ENCODE measurements around the gene EIF4G1. TPM values are rescaled to one million over a fixed set of nuclear protein-coding genes. Genes with fewer than 3 reads are reported as not detected.

Gene EIF4G1
- total RNA-seq, 1 experiment from 2014 or later: 496 TPM

DNA sequence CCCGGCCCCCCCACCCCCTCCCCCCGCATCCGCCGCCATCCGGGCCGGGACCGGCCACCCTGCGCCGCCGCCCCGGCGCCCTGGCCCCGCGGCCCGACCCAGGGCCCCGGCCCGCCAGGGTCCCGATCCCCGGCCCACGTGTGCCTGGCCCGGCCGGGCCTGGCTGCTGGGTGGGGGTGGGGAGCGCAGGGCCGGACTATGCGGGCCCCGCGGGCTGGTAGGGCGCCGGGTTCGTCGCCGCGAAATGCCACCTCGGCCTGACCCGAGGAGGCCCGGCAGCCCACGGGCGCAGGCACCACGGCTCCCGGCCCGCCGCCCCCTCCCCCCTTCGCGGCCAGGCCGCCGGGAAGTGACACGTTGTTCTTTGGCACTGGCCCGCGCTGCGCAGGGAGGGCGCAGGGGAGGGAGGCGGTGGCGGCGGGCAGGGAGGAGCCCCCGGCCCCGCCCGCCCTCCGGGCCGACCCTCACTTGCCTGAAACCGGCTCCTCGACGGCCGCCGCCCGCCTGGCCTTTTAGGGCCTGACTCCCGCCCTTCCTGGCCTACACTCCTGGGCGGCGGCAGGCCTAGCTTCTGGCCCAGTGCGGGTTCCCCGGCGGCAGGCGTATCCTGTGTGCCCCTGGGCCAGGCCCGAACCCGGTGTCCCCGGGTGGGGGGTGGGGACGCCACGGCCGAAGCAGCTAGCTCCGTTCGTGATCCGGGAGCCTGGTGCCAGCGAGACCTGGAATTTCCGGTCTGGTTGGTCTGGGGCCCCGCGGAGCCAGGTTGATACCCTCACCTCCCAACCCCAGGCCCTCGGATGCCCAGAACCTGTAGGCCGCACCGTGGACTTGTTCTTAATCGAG lies 515 bp downstream of the EIF4G1 start:
- no peaks in the 10 kb centered on the region for H3K27me3 ChIP-seq (ENCODE audit: insufficient read depth, low read length)
- peak overlapping the region; percentile 87 for H3K27ac ChIP-seq (ENCODE audit: low read depth, low read length)
- ChIA-PET POLR2A (no interaction called here), CTCF (no interaction called here), RAD21 (ENCODE audit: low non-redundant PET in 1 of 2, low total read pairs in 2 of 2, uncharacterized antibody in 2 of 2, unreplicated experiment in 2 of 2) (no interaction called here)
- H3K4me2 ChIP-seq (ENCODE audit: low read length): peak overlapping the region; percentile 82
- H2AFZ ChIP-seq (ENCODE audit: low read depth, low read length, poor library complexity, severe bottlenecking): no peak overlapping the region
- ATAC-seq (peak; percentile 39), DNase-seq (ENCODE audit: low read depth, low spot score) (no peak)
- intact Hi-C loops (cut with micrococcal nuclease): loop anchor here (2.0 kb wide), 1 partner anchor 48 kb away; no protein-coding TSS in a partner anchor
- no peaks in the 10 kb centered on the region for H3K9me3 ChIP-seq (ENCODE audit: control insufficient read depth in 1 of 2, insufficient read depth in 1 of 2, low read depth in 1 of 2, low read length in 2 of 2)
- peaks cover 53% of the 10 kb centered on the region for H3K79me2 ChIP-seq (ENCODE audit: insufficient read depth, low read length)
- peaks cover 17% of the 10 kb centered on the region; the same call in 1 of the 2 replicates for H4K20me1 ChIP-seq (ENCODE audit: insufficient read depth)
- H3K9me2 ChIP-seq (ENCODE audit: insufficient read depth): no peaks in the 10 kb centered on the region
- peak overlapping the region; percentile 99 for H3K9ac ChIP-seq (ENCODE audit: low read length)
- H3K4me1 ChIP-seq (ENCODE audit: control insufficient read depth in 1 of 2, insufficient read depth in 2 of 2, low read length in 2 of 2): peaks cover 40 to 53% of the 10 kb centered on the region in 2 experiments
- H3K4me3 ChIP-seq (replicated peaks in 1 of 2; ENCODE audit: low read depth in 1 of 2, low read length in 2 of 2): peak overlapping the region; percentile 94 to 98
- peaks cover 3 to 25% of the 10 kb centered on the region in 2 experiments; a peak in 2 of 4 replicates for H3K36me3 ChIP-seq (ENCODE audit: control insufficient read depth in 1 of 2, insufficient read depth in 2 of 2, low read length in 2 of 2)
- no TSS peak for BruUV-seq (replicated peaks)
- no peak for TF ChIP-seq FOSL1 (IDR thresholded peaks at IDR 0.05; ENCODE audit: low read depth)
- TF ChIP-seq ZFX (IDR thresholded peaks at IDR 0.05): peak; percentile 95
- peak; percentile 47 for TF ChIP-seq POLR2A (IDR thresholded peaks at IDR 0.05; ENCODE audit: borderline replicate concordance, extremely low read depth, insufficient read depth, insufficient read length)
- peak; percentile 27 for TF ChIP-seq POLR2AphosphoS5 (IDR thresholded peaks at IDR 0.05; ENCODE audit: low read depth, low read length)

DNA sequence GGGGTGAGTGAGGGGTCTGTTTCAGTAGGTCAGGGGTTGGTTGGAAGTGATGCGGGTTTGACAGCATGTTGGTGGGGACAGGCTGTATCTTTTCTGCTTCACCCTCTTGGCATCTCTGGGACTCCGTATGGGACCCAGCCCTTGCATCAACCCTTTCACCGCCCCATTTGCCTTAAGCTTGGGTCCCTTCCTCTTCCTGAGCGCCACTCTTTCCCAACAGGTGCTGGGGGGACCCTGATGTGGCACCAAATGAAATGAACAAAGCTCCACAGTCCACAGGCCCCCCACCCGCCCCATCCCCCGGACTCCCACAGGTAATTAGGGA lies 1.1 kb downstream of the EIF4G1 start:
- no peaks in the 10 kb centered on the region for H3K27me3 ChIP-seq (ENCODE audit: insufficient read depth, low read length)
- H3K79me2 ChIP-seq (ENCODE audit: insufficient read depth, low read length): peaks cover 58% of the 10 kb centered on the region
- ChIA-PET CTCF (no interaction called here), POLR2A (no interaction called here), RAD21 (ENCODE audit: low non-redundant PET in 1 of 2, low total read pairs in 2 of 2, uncharacterized antibody in 2 of 2, unreplicated experiment in 2 of 2) (no interaction called here)
- intact Hi-C loops (cut with micrococcal nuclease): loop anchor here (2.0 kb wide), 1 partner anchor 47 kb away; no protein-coding TSS in a partner anchor
- DNase-seq (ENCODE audit: low read depth, low spot score) (no peak), ATAC-seq (no peak)
- peak overlapping the region; percentile 87 for H3K27ac ChIP-seq (ENCODE audit: low read depth, low read length)
- no peaks in the 10 kb centered on the region for H3K9me3 ChIP-seq (ENCODE audit: control insufficient read depth in 1 of 2, insufficient read depth in 1 of 2, low read depth in 1 of 2, low read length in 2 of 2)
- no peaks in the 10 kb centered on the region for H3K9me2 ChIP-seq (ENCODE audit: insufficient read depth)
- TF ChIP-seq JUND (IDR thresholded peaks at IDR 0.05) (no peak), YY1 (IDR thresholded peaks at IDR 0.05; ENCODE audit: extremely low read depth, insufficient replicate concordance, low read depth, low read length) (no peak), RAD21 (IDR thresholded peaks at IDR 0.05; ENCODE audit: low read depth) (no peak), EZH2 (IDR thresholded peaks at IDR 0.05) (no peak), FOSL1 (IDR thresholded peaks at IDR 0.05; ENCODE audit: low read depth) (no peak), SIN3A (IDR thresholded peaks at IDR 0.05; ENCODE audit: low read depth) (no peak), CBX3 (IDR thresholded peaks at IDR 0.05; ENCODE audit: low read depth) (no peak)
- TF ChIP-seq, protein P1, sequence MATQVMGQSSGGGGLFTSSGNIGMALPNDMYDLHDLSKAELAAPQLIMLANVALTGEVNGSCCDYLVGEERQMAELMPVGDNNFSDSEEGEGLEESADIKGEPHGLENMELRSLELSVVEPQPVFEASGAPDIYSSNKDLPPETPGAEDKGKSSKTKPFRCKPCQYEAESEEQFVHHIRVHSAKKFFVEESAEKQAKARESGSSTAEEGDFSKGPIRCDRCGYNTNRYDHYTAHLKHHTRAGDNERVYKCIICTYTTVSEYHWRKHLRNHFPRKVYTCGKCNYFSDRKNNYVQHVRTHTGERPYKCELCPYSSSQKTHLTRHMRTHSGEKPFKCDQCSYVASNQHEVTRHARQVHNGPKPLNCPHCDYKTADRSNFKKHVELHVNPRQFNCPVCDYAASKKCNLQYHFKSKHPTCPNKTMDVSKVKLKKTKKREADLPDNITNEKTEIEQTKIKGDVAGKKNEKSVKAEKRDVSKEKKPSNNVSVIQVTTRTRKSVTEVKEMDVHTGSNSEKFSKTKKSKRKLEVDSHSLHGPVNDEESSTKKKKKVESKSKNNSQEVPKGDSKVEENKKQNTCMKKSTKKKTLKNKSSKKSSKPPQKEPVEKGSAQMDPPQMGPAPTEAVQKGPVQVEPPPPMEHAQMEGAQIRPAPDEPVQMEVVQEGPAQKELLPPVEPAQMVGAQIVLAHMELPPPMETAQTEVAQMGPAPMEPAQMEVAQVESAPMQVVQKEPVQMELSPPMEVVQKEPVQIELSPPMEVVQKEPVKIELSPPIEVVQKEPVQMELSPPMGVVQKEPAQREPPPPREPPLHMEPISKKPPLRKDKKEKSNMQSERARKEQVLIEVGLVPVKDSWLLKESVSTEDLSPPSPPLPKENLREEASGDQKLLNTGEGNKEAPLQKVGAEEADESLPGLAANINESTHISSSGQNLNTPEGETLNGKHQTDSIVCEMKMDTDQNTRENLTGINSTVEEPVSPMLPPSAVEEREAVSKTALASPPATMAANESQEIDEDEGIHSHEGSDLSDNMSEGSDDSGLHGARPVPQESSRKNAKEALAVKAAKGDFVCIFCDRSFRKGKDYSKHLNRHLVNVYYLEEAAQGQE (IDR thresholded peaks at IDR 0.05; ENCODE audit: low read depth): no peak
- peaks cover 44 to 59% of the 10 kb centered on the region in 2 experiments for H3K4me1 ChIP-seq (ENCODE audit: control insufficient read depth in 1 of 2, insufficient read depth in 2 of 2, low read length in 2 of 2)
- peak overlapping the region; percentile 82 for H3K4me2 ChIP-seq (ENCODE audit: low read length)
- no TSS peak for BruUV-seq (replicated peaks)
- peak overlapping the region; percentile 94 to 98 for H3K4me3 ChIP-seq (replicated peaks in 1 of 2; ENCODE audit: low read depth in 1 of 2, low read length in 2 of 2)
- peaks cover 4 to 29% of the 10 kb centered on the region in 2 experiments; a peak in 2 of 4 replicates for H3K36me3 ChIP-seq (ENCODE audit: control insufficient read depth in 1 of 2, insufficient read depth in 2 of 2, low read length in 2 of 2)
- H3K9ac ChIP-seq (ENCODE audit: low read length): peak overlapping the region; percentile 99
- H4K20me1 ChIP-seq (ENCODE audit: insufficient read depth): peaks cover 22% of the 10 kb centered on the region; the same call in 1 of the 2 replicates
- H2AFZ ChIP-seq (ENCODE audit: low read depth, low read length, poor library complexity, severe bottlenecking): no peak overlapping the region

Measured in HCT116 (cell line).